ENCODE data around the gene MBLAC1. TPM values are rescaled to one million over a fixed set of nuclear protein-coding genes. Genes with fewer than 3 reads are reported as not detected.
A peak's percentile ranks its signal among the peaks of the same experiment; 100 is the strongest.

MBLAC1 gene
- total and polyA plus RNA-seq, 9 of the 15 experiments (the other 6 are each of a cell fraction or from before 2014, with no cell fraction given), result 0.03 to 3.1 (median 0.52) TPM

- no peak for TF ChIP-seq ARID3A (IDR thresholded peaks at IDR 0.05; ENCODE audit: borderline replicate concordance, low read depth, low read length)
- TF ChIP-seq TRIM28 (IDR thresholded peaks at IDR 0.05), result no peak
- TF ChIP-seq SMARCC2 (IDR thresholded peaks at IDR 0.05; ENCODE audit: low read depth), result no peak
- TF ChIP-seq EP400 (IDR thresholded peaks at IDR 0.05), result peak; percentile 60; the same call in 1 of the 2 replicates
- TF ChIP-seq CREM (IDR thresholded peaks at IDR 0.05; ENCODE audit: low read depth), result no peak
- TF ChIP-seq MYC (IDR thresholded peaks at IDR 0.05; ENCODE audit: low read depth, low read length), result 0 out of 2 replicates have a peak, but pooled peaks have one; percentile 54
- TF ChIP-seq MYC (CRISPR knock-in tag; IDR thresholded peaks at IDR 0.05; ENCODE audit: borderline replicate concordance, low read depth), result no peak
- no peak for TF ChIP-seq CREB3 (tag; conservative IDR thresholded peaks at IDR 0.05; ENCODE audit: low read depth)
- TF ChIP-seq FOSL1 (tag; conservative IDR thresholded peaks at IDR 0.05), result no peak
- no peak for TF ChIP-seq ETV5 (CRISPR knock-in tag; IDR thresholded peaks at IDR 0.05; ENCODE audit: low read depth)
- TF ChIP-seq RBM25 (IDR thresholded peaks at IDR 0.05; ENCODE audit: low read depth, low read length, severe bottlenecking), result peak; percentile 57
- TF ChIP-seq KLF1 (tag; IDR thresholded peaks at IDR 0.05), result no peak
- no peak for TF ChIP-seq ZNF696 (CRISPR knock-in tag; conservative IDR thresholded peaks at IDR 0.05)
- TF ChIP-seq ZNF79 (CRISPR knock-in tag; IDR thresholded peaks at IDR 0.05; ENCODE audit: low read depth), result no peak
- 0 out of 2 replicates have a peak, but pooled peaks have one; percentile 8 for TF ChIP-seq ZBTB7A (IDR thresholded peaks at IDR 0.05; ENCODE audit: borderline replicate concordance, control insufficient read depth, low read depth, low read length)
- no peak; the same call in 1 of the 2 replicates for TF ChIP-seq ZNF121 (CRISPR knock-in tag; conservative IDR thresholded peaks at IDR 0.05)
- no peak for TF ChIP-seq ZEB2 (IDR thresholded peaks at IDR 0.05)
- TF ChIP-seq ZBTB49 (CRISPR knock-in tag; IDR thresholded peaks at IDR 0.05; ENCODE audit: borderline replicate concordance), result no peak
- TF ChIP-seq RAD51 (IDR thresholded peaks at IDR 0.05; ENCODE audit: borderline replicate concordance, low read depth), result peak; percentile 49; the same call in 1 of the 2 replicates
- no peak for TF ChIP-seq MAFF (IDR thresholded peaks at IDR 0.05; ENCODE audit: low read length)
- no peak for TF ChIP-seq TFAM (CRISPR knock-in tag; conservative IDR thresholded peaks at IDR 0.05)
These were observed 50.6 kb downstream of the MBLAC1 start, which contains the start of the genes GPC2 and STAG3 (continued) for GRCh38 chr7:100177045-100178001.
